ENCODE measurements around the gene ATRNL1. TPM values are rescaled to one million over a fixed set of nuclear protein-coding genes. Genes with fewer than 3 reads are reported as not detected.

Gene ATRNL1
- total RNA-seq, 4 donors from 2014 or later: 4.4 to 18.4 (median 14.4) TPM

- TF ChIP-seq, protein P1, sequence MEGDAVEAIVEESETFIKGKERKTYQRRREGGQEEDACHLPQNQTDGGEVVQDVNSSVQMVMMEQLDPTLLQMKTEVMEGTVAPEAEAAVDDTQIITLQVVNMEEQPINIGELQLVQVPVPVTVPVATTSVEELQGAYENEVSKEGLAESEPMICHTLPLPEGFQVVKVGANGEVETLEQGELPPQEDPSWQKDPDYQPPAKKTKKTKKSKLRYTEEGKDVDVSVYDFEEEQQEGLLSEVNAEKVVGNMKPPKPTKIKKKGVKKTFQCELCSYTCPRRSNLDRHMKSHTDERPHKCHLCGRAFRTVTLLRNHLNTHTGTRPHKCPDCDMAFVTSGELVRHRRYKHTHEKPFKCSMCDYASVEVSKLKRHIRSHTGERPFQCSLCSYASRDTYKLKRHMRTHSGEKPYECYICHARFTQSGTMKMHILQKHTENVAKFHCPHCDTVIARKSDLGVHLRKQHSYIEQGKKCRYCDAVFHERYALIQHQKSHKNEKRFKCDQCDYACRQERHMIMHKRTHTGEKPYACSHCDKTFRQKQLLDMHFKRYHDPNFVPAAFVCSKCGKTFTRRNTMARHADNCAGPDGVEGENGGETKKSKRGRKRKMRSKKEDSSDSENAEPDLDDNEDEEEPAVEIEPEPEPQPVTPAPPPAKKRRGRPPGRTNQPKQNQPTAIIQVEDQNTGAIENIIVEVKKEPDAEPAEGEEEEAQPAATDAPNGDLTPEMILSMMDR (IDR thresholded peaks at IDR 0.05): no peak
- TF ChIP-seq POLR2A (IDR thresholded peaks at IDR 0.05): no peak
- no peaks in the 10 kb centered on the region for H3K9me3 ChIP-seq
- H3K36me3 ChIP-seq: no peaks in the 10 kb centered on the region
- H3K27me3 ChIP-seq: no peaks in the 10 kb centered on the region
- no peak for DNase-seq
- H3K4me3 ChIP-seq: no peak overlapping the region
- H3K27ac ChIP-seq: no peak overlapping the region
- in situ Hi-C loops (cut with MboI; ENCODE audit: low pct_ligation_motif_present in 1 of 4, low pct_unique_long_range_greater_than_20kb in 1 of 4, low sequenced_read_pairs in 3 of 4): no loop called here
- intact Hi-C loops (cut with DNase I; ENCODE audit: low total_unique reads): no loop called here
- 87 to 96% methylated on average over 1 of the region's 1 CpG for WGBS, 2 donors (ENCODE audit: low coverage in 1 of 2)
- H3K4me1 ChIP-seq: no peaks in the 10 kb centered on the region
These were observed 285.9 kb downstream of the ATRNL1 start for GRCh38 chr10:115379064-115379463.

DNA sequence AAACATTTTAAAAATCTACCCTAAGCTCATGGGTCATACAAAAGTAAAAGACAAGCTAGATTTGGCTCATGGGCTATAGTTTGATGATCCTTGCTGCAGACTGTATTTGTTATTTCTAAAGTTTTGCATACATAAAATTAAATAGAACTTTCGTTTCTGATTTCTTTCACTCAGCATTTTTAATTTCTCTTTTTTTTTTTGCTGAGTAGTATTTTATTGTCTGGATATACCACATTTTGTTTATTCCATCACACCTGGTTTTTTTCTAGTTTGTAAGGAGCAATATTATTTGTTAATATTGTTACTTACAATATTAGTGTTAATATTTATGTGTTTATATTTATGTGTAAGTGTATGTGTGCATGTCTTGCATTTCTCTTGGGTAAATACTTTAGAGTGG lies 291.5 kb downstream of the ATRNL1 start:
- DNase-seq: no peak
- Histone ChIP-seq H3K27ac (no peak overlapping the region), H3K36me3 (no peaks in the 10 kb centered on the region), H3K27me3 (no peaks in the 10 kb centered on the region), H3K4me1 (no peaks in the 10 kb centered on the region), H3K4me3 (no peak overlapping the region), H3K9me3 (no peaks in the 10 kb centered on the region)
- WGBS, 2 donors (ENCODE audit: low coverage in 1 of 2): 55 to 69% methylated on average over 1 of the region's 1 CpG
- intact Hi-C loops (cut with DNase I; ENCODE audit: low total_unique reads) (no loop called here), in situ Hi-C loops (cut with MboI; ENCODE audit: low pct_ligation_motif_present in 1 of 4, low pct_unique_long_range_greater_than_20kb in 1 of 4, low sequenced_read_pairs in 3 of 4) (no loop called here)
- no peak for TF ChIP-seq POLR2A (IDR thresholded peaks at IDR 0.05)
- no peak for TF ChIP-seq EP300 (IDR thresholded peaks at IDR 0.05; ENCODE audit: low read depth)
- TF ChIP-seq, protein P1 (IDR thresholded peaks at IDR 0.05): no peak
- no peak for TF ChIP-seq POLR2AphosphoS5 (IDR thresholded peaks at IDR 0.05)

GRCh38 chr10:115390607-115391006 lies 297.4 kb downstream of the ATRNL1 start:
- H3K27ac ChIP-seq: no peak overlapping the region
- in situ Hi-C loops (cut with MboI; ENCODE audit: low pct_ligation_motif_present in 1 of 4, low pct_unique_long_range_greater_than_20kb in 1 of 4, low sequenced_read_pairs in 3 of 4) (no loop called here), intact Hi-C loops (cut with DNase I; ENCODE audit: low total_unique reads) (no loop called here)
- H3K36me3 ChIP-seq: no peaks in the 10 kb centered on the region
- TF ChIP-seq POLR2A (IDR thresholded peaks at IDR 0.05): no peak
- TF ChIP-seq POLR2AphosphoS5 (IDR thresholded peaks at IDR 0.05): no peak
- TF ChIP-seq, protein P1 (IDR thresholded peaks at IDR 0.05): no peak
- no peak for TF ChIP-seq EP300 (IDR thresholded peaks at IDR 0.05; ENCODE audit: low read depth)
- H3K4me1 ChIP-seq: no peaks in the 10 kb centered on the region
- 76 to 100% methylated on average over 1 of the region's 1 CpG for WGBS, 2 donors (ENCODE audit: low coverage in 1 of 2)
- H3K27me3 ChIP-seq: no peaks in the 10 kb centered on the region
- no peaks in the 10 kb centered on the region for H3K9me3 ChIP-seq
- no peak for DNase-seq
- H3K4me3 ChIP-seq: no peak overlapping the region

- DNase-seq: no peak
- Histone ChIP-seq H3K27ac (no peak overlapping the region), H3K4me3 (no peak overlapping the region), H3K36me3 (no peaks in the 10 kb centered on the region), H3K27me3 (no peaks in the 10 kb centered on the region), H3K4me1 (no peaks in the 10 kb centered on the region), H3K9me3 (no peaks in the 10 kb centered on the region)
- intact Hi-C loops (cut with DNase I; ENCODE audit: low total_unique reads): no loop called here
- WGBS, 2 donors (ENCODE audit: low coverage in 1 of 2): 72 to 84% methylated on average over 2 of the region's 2 CpGs
- TF ChIP-seq POLR2A (IDR thresholded peaks at IDR 0.05) (no peak), EP300 (IDR thresholded peaks at IDR 0.05; ENCODE audit: low read depth) (no peak), POLR2AphosphoS5 (IDR thresholded peaks at IDR 0.05) (no peak)
- TF ChIP-seq, protein P1 (IDR thresholded peaks at IDR 0.05): no peak
- in situ Hi-C loops (cut with MboI; ENCODE audit: low pct_ligation_motif_present in 1 of 4, low pct_unique_long_range_greater_than_20kb in 1 of 4, low sequenced_read_pairs in 3 of 4): no loop called here
These were observed 304.9 kb downstream of the ATRNL1 start for GRCh38 chr10:115398026-115398425.
